ENCODE measurements around the gene TUBGCP3.

GRCh38 chr13:112454648-112455334 lies 133.2 kb downstream of the TUBGCP3 start:
- TF ChIP-seq, protein P1, sequence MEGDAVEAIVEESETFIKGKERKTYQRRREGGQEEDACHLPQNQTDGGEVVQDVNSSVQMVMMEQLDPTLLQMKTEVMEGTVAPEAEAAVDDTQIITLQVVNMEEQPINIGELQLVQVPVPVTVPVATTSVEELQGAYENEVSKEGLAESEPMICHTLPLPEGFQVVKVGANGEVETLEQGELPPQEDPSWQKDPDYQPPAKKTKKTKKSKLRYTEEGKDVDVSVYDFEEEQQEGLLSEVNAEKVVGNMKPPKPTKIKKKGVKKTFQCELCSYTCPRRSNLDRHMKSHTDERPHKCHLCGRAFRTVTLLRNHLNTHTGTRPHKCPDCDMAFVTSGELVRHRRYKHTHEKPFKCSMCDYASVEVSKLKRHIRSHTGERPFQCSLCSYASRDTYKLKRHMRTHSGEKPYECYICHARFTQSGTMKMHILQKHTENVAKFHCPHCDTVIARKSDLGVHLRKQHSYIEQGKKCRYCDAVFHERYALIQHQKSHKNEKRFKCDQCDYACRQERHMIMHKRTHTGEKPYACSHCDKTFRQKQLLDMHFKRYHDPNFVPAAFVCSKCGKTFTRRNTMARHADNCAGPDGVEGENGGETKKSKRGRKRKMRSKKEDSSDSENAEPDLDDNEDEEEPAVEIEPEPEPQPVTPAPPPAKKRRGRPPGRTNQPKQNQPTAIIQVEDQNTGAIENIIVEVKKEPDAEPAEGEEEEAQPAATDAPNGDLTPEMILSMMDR (IDR thresholded peaks at IDR 0.05; ENCODE audit: low read length): no peak
- TF ChIP-seq EZH2 (IDR thresholded peaks at IDR 0.05; ENCODE audit: borderline replicate concordance, low read length): no peak

All from OCI-LY1 (cell line).